NCI-H774 (cell line): ENCODE data around the gene ACVR1C.

Source experiments
- DNase-seq: peaks from one replicate; lab custom pipeline; 2025; lab: John Stamatoyannopoulos, UW

ACVR1C gene

DNA sequence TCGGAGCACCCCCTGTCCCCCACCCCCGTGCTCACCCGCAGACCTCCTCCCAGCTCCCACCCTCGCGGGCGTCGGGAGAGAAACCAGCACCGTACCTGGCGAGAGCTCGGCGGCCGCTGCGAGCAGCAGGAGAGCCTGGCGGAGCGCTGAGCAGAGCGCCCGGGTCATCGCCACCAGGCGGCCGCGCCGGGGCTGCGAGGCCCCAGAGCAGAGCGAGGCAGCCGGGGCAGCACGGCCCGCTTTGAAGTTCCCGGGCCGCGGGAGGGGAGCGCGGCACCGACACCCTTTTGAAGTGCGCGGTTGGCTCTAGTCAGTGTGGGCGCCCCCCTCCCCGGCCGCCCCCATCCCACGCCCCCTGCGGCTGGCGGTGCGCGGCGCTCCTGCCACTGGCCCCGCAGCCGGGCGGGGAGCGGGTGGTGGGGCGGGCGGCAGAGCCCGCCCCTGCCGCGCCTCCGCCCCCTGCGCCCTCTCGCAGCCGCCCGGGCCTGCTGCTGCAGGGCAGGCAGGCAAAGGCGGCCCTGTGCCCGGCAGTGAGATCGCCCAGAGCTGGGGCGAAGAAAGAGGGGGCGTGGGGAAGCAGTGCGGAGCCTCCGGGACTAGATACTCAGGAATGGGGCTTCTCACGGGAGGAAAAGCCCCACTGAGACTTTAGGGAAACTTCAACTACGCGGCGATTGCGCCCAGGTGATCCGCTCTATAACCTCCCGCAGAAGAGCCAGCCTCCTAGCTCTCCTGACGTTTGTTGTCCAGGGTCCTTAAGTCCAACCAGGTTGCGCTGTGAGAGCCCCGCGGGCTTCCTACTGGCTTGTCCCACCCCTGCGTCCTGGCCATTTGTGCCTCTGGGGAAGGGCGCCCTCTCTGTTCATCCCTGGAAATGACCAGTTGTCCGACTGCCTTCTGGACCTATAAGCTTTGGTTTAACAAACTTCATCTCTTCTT is at the start of gene ACVR1C:
Gene ACVR1C, minus strand, starts transcription at position 388 of the 939 bp plus-strand sequence. Its CDS starts 220 bp downstream, at position 168.
- peak; percentile 82 for DNase-seq

- no peak for DNase-seq
These were observed 49.3 kb upstream of the ACVR1C start for GRCh38 chr2:157677941-157678340.

- DNase-seq, result no peak
These were observed 43.5 kb upstream of the ACVR1C start for GRCh38 chr2:157672129-157672528.

GRCh38 chr2:157662401-157662800 is 33.7 kb upstream of the ACVR1C start:
- DNase-seq, result no peak

DNA sequence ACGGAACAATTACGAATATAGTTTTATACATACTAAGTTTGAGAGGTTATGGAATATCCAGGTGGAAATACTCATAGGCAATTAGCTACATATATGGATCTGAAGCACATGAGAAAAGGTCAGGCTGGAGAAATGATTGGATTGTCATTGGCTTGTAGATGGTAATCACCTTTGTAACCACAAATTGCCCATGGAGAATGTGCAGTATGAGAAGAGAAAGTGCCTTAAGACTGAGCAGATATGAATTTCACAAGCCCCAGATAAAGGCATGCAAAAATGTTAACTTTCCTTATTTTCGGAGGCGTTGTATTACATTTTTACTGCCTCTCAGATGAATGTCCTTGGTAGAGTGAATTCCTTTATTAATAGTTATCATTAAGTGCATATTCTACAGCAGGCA is 33.1 kb upstream of the ACVR1C start:
- no peak for DNase-seq

DNA sequence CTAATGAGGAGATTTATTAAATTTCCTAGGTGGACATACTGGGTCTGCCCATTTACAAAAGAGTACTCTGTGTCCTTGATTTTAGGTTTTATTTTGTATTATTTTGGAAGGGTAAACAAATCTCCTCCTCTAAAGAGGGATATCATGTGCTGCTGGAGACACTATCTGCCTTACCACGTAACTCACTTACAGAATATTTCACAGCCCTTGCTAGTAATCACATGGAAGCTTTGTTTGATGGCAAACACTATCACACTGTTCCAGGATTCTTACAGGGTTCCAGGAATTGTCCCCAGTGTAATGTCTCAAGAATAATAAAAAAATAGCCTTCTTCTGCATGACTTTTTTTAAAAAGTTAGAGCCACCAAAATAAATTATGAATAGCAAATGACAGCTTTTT is 29.2 kb upstream of the ACVR1C start:
- DNase-seq, result no peak

DNA sequence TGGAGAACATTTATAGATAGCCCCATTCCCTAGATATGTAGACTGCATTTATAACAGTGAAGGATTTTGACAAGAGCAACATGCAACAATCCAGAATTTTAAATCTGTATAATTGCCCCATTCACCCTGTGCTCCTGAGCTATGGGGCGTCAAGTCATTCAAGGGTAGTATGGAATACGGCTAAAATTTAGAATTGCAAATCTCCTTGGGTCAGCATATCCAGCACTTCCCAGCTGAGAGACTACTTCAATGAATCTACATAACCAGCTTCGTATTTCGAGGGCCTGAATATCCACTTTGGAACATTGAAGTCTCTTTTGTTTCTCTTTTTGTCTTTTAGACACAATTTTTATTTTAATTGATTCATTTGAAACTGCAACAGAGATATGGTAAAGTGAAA is 28.4 kb upstream of the ACVR1C start:
- DNase-seq, result no peak

GRCh38 chr2:157644776-157645175 is 16.1 kb upstream of the ACVR1C start:
- DNase-seq, result no peak

- DNase-seq, result no peak
These were observed 3.2 kb upstream of the ACVR1C start for GRCh38 chr2:157631861-157632260.

DNA sequence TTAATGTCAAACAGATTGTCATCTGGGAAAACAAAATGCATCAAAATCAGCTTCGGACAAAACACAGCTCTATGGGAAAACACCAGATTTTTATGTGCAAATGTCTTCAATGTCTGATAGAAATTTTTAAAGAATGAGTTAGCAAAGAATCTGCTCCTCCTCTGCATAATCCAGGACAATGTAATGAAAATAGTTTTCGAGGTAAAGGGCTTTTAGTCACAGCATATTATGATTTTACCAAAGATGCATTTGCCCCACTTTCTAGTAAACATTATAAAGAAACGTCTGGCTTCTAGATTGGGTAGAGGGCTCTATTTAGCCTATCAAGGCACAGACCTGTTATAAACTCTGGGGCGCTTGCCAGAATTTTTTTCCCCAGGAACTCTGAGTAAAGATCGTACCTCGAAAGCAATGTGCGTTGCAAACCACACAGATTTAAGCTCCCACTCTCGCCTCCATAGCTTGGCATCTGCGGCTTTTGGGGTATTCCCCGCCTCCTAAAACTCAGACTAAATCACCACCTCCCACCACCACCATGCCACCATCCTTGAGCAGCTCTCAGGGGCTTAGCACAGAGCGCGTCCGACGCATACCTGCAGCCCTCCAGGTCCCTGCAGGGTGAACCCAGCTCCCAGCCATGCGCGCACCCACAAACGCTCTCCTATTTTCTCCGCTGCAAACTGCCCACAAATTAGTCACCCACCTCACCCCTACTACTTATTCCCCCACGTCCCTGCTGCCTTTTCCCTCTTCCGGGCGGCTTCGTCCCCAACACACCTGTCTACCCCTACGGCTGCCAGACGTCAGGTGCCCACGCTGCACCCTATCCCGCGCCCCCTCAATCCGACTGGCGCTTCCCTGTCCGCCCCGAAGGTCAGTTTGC is 829 bp downstream of the ACVR1C start:
- peak; percentile 14 for DNase-seq

GRCh38 chr2:157625296-157625695 is 3.4 kb downstream of the ACVR1C start:
- DNase-seq, result no peak

DNA sequence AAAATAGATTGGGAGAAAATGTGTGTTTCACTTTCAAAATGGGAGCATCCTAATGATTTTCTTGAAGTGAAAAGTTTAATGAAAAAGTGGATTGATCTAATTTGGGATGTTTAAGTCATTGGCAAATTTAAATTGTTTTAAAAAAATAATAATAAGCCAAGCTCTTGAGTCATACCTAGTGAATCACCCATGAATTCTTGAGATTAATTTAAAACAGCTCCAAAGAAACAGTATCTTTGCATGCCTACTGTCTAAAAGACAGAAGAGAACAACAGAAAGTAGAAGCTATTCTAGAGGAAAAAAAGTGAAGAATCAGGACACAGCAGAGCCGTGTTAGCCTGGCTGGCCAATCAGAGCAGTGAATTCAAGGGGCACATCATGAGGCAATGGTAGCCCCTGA is 7.7 kb downstream of the ACVR1C start:
- DNase-seq, result no peak

DNA sequence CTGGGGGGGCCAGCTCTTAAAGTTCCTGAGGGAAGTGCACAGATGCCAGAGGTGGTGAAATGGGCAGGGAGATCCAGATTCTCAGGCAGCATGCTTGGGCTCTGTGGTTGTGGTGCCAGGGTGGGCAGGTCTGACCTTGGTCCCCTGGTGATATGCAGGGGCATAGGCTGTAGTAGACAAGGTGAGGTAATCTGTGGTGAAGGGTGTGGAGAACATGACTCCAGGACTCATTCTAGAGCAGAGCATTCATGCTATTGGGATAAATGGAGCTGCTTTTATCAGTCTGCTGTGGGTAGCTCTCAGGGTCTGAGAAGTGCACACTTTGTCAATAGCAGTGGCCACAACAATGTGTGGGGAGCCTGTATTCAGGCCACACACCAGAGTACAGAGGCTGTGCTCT is 16.9 kb downstream of the ACVR1C start:
- no peak for DNase-seq

DNA sequence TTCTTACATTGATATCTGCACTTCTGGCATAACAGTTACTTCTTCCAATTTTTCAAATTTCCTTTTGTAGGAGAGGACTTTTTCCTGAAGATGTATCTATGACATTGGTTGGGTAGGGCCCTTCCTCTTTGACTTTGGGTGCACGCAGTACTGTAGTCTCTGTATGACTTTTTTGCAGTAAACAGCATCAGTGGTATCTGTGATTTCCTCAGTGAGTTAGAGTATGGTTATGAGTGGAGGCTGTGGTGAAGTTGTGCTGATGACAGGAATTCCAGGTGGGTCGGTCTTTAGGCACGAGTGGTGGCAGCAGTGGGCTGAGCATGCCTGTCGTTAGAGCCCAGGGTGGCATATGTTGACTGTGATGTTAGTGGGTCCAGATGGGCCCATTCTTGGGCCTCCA is 17.6 kb downstream of the ACVR1C start:
- no peak for DNase-seq

GRCh38 chr2:157606534-157606933 is 22.1 kb downstream of the ACVR1C start:
- DNase-seq, result no peak

- peak; percentile 21 for DNase-seq
These were observed 25.5 kb downstream of the ACVR1C start for GRCh38 chr2:157603198-157603597.

GRCh38 chr2:157601807-157602206 is 26.9 kb downstream of the ACVR1C start:
- DNase-seq, result no peak

GRCh38 chr2:157596992-157597681 is 31.5 kb downstream of the ACVR1C start:
- no peak for DNase-seq

DNA sequence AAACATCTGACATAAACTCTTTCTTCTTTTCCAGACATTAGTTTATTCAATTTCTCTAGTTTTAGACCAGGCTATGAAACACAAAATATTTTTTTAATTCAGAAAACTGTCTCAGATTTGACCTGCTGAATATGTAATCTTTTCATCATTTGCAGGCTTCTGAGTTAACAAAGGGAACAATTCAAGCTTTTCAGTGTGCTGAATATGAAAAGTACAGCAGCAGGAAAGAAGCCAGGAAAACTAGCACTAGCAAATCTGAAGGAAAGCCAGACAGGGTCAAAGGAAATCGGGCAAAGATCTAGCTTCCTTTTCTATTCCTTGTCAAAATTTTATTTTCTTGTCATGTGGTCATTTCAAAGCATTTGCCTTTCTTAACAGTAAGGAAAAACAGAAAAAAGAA is 35.3 kb downstream of the ACVR1C start:
- DNase-seq, result no peak

- peak; percentile 1 for DNase-seq
These were observed 35.7 kb downstream of the ACVR1C start for GRCh38 chr2:157592948-157593347.

- no peak for DNase-seq
These were observed 36.3 kb downstream of the ACVR1C start for GRCh38 chr2:157592374-157592773.

GRCh38 chr2:157587576-157587975 is 41.1 kb downstream of the ACVR1C start:
- DNase-seq, result peak; percentile 66
